ENCODE measurements around the gene DYSF. TPM values are rescaled to one million over a fixed set of nuclear protein-coding genes. Genes with fewer than 3 reads are reported as not detected.

Gene DYSF
- total RNA-seq, 1 experiment from 2014 or later = 5.5 TPM

DNA sequence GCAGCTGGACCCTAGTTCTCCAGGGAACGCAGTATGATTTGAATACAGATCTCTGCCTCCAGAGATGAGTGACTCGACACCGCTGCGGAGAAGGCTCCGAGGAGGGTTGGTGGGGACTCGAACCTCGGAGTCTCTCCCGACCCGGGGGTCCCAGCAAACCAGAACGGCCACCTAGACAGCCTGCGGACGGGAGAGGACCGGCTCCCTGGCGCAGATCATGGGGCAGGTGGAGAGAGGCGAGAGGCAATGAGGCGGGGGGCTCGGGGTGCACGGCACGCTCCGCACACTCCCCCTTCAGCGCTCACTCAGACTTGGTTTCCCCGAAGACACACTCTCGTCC lies 12.6 kb downstream of the DYSF start:
- Histone ChIP-seq H3K9ac (ENCODE audit: extremely low read depth, insufficient read length, low read length) (no peak overlapping the region), H3K27me3 (ENCODE audit: insufficient read depth, low read length) (peaks cover 61% of the 10 kb centered on the region), H2BK15ac (ENCODE audit: low read depth, low read length) (no peak overlapping the region; the same call in 1 of the 2 replicates), H2BK12ac (ENCODE audit: insufficient read length, low read depth, low read length) (no peak overlapping the region), H3K18ac (ENCODE audit: insufficient read length, low read depth, low read length) (no peak overlapping the region), H3K14ac (ENCODE audit: insufficient read depth, low read length) (no peak overlapping the region), H4K91ac (ENCODE audit: insufficient read length, low read depth, low read length) (no peak overlapping the region), H3K23me2 (ENCODE audit: insufficient read length, low read depth, low read length, poor library complexity, severe bottlenecking) (peaks cover 14% of the 10 kb centered on the region), H2BK120ac (ENCODE audit: low read depth, low read length, poor library complexity, severe bottlenecking) (no peak overlapping the region), H3K79me2 (ENCODE audit: insufficient read depth, low read length) (no peaks in the 10 kb centered on the region), H4K8ac (replicated peaks; ENCODE audit: insufficient read length, low read depth, low read length) (no peak overlapping the region), H3K23ac (ENCODE audit: insufficient read length, low read depth, low read length) (no peak overlapping the region), H4K5ac (ENCODE audit: insufficient read length, low read depth, low read length) (no peak overlapping the region), H3K79me1 (ENCODE audit: insufficient read depth, low read depth, low read length, poor library complexity, severe bottlenecking) (no peaks in the 10 kb centered on the region), H3K56ac (ENCODE audit: insufficient read length, low read depth, low read length) (no peak overlapping the region), H2BK20ac (ENCODE audit: low read depth, low read length, poor library complexity, severe bottlenecking) (no peak overlapping the region), H2AFZ (ENCODE audit: low read length) (no peak overlapping the region), H3K9me3 (ENCODE audit: control insufficient read depth, low read depth, low read length) (no peaks in the 10 kb centered on the region), H4K20me1 (ENCODE audit: control insufficient read depth, insufficient read depth, insufficient read length) (no peaks in the 10 kb centered on the region), H3K27ac (ENCODE audit: insufficient read length, low read depth, low read length) (no peak overlapping the region), H3K4me1 (ENCODE audit: insufficient read depth, low read length) (no peaks in the 10 kb centered on the region; the same call in 1 of the 2 replicates), H2AK5ac (ENCODE audit: insufficient read length, low read length) (no peak overlapping the region), H3K4me2 (ENCODE audit: insufficient read depth, insufficient read length, low read length) (peak overlapping the region; percentile 73), H3T11ph (ENCODE audit: low read length) (no peak overlapping the region), H3K4ac (ENCODE audit: low read depth, low read length) (no peak overlapping the region), H2BK5ac (ENCODE audit: insufficient read length, low read length) (no peak overlapping the region)
- Mint-ChIP-seq H3K4me3 (no peak overlapping the region), H3K27me3 (ENCODE audit: low read depth) (peaks cover 39% of the 10 kb centered on the region), H3K9me3 (no peaks in the 10 kb centered on the region), H3K27ac (no peak overlapping the region), H3K4me1 (peaks cover 14 to 18% of the 10 kb centered on the region in 2 experiments), H3K36me3 (ENCODE audit: insufficient read depth in 1 of 3, low read depth in 3 of 3) (no peaks in the 10 kb centered on the region)
- WGBS (ENCODE audit: extremely low coverage, insufficient read length, low lambda C conversion rate) = no CpG with 5 or more reads among the region's 23 CpGs
- TF ChIP-seq, protein P1, sequence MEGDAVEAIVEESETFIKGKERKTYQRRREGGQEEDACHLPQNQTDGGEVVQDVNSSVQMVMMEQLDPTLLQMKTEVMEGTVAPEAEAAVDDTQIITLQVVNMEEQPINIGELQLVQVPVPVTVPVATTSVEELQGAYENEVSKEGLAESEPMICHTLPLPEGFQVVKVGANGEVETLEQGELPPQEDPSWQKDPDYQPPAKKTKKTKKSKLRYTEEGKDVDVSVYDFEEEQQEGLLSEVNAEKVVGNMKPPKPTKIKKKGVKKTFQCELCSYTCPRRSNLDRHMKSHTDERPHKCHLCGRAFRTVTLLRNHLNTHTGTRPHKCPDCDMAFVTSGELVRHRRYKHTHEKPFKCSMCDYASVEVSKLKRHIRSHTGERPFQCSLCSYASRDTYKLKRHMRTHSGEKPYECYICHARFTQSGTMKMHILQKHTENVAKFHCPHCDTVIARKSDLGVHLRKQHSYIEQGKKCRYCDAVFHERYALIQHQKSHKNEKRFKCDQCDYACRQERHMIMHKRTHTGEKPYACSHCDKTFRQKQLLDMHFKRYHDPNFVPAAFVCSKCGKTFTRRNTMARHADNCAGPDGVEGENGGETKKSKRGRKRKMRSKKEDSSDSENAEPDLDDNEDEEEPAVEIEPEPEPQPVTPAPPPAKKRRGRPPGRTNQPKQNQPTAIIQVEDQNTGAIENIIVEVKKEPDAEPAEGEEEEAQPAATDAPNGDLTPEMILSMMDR (conservative IDR thresholded peaks at IDR 0.05) = no peak
- DNase-seq = no peak

Data from H9 (cell line).